ENCODE measurements around the gene AUTS2. TPM values are rescaled to one million over a fixed set of nuclear protein-coding genes. Genes with fewer than 3 reads are reported as not detected.

The AUTS2 gene
- total RNA-seq, 1 experiment from 2014 or later = not detected

- no peaks in the 10 kb centered on the region for H3K4me1 Mint-ChIP-seq (ENCODE audit: low read depth, unreplicated experiment)
- CTCF ChIA-PET = no interaction called here
- H3K27ac Mint-ChIP-seq (ENCODE audit: unreplicated experiment) = no peak overlapping the region
- intact Hi-C loops (cut with micrococcal nuclease; ENCODE audit: unreplicated experiment) = no loop called here
- DNase-seq = no peak
- peaks cover 2% of the 10 kb centered on the region for H3K9me3 Mint-ChIP-seq (ENCODE audit: low read depth, unreplicated experiment)
- H3K27me3 Mint-ChIP-seq (ENCODE audit: unreplicated experiment) = no peaks in the 10 kb centered on the region
- H3K4me3 Mint-ChIP-seq (ENCODE audit: low read depth, unreplicated experiment) = no peak overlapping the region
- H3K36me3 Mint-ChIP-seq (ENCODE audit: insufficient read depth, unreplicated experiment) = no peaks in the 10 kb centered on the region
- no TSS peak for BruUV-seq (replicated peaks)
- no peak for TF ChIP-seq CTCF (IDR thresholded peaks at IDR 0.05; ENCODE audit: unreplicated experiment)
Observed at GRCh38 chr7:69608878-69609277, 10.6 kb downstream of the AUTS2 start.

GRCh38 chr7:69609541-69610373 is 11.5 kb downstream of the AUTS2 start:
- no peaks in the 10 kb centered on the region for H3K27me3 Mint-ChIP-seq (ENCODE audit: unreplicated experiment)
- no peak overlapping the region for H3K4me3 Mint-ChIP-seq (ENCODE audit: low read depth, unreplicated experiment)
- no peaks in the 10 kb centered on the region for H3K4me1 Mint-ChIP-seq (ENCODE audit: low read depth, unreplicated experiment)
- CTCF ChIA-PET = no interaction called here
- intact Hi-C loops (cut with micrococcal nuclease; ENCODE audit: unreplicated experiment) = no loop called here
- DNase-seq = no peak
- no peaks in the 10 kb centered on the region for H3K36me3 Mint-ChIP-seq (ENCODE audit: insufficient read depth, unreplicated experiment)
- no peak for TF ChIP-seq CTCF (IDR thresholded peaks at IDR 0.05; ENCODE audit: unreplicated experiment)
- H3K9me3 Mint-ChIP-seq (ENCODE audit: low read depth, unreplicated experiment) = peaks cover 2% of the 10 kb centered on the region
- no peak overlapping the region for H3K27ac Mint-ChIP-seq (ENCODE audit: unreplicated experiment)
- no TSS peak for BruUV-seq (replicated peaks)

GRCh38 chr7:69610374-69611084 is 12.3 kb downstream of the AUTS2 start:
- peaks cover 2% of the 10 kb centered on the region for H3K9me3 Mint-ChIP-seq (ENCODE audit: low read depth, unreplicated experiment)
- no peak overlapping the region for H3K4me3 Mint-ChIP-seq (ENCODE audit: low read depth, unreplicated experiment)
- BruUV-seq (replicated peaks) = no TSS peak
- no peak overlapping the region for H3K27ac Mint-ChIP-seq (ENCODE audit: unreplicated experiment)
- no peak for TF ChIP-seq CTCF (IDR thresholded peaks at IDR 0.05; ENCODE audit: unreplicated experiment)
- intact Hi-C loops (cut with micrococcal nuclease; ENCODE audit: unreplicated experiment) = no loop called here
- DNase-seq = no peak
- H3K27me3 Mint-ChIP-seq (ENCODE audit: unreplicated experiment) = no peaks in the 10 kb centered on the region
- CTCF ChIA-PET = no interaction called here
- no peaks in the 10 kb centered on the region for H3K36me3 Mint-ChIP-seq (ENCODE audit: insufficient read depth, unreplicated experiment)
- no peaks in the 10 kb centered on the region for H3K4me1 Mint-ChIP-seq (ENCODE audit: low read depth, unreplicated experiment)

- H3K4me1 Mint-ChIP-seq (ENCODE audit: low read depth, unreplicated experiment) = no peaks in the 10 kb centered on the region
- intact Hi-C loops (cut with micrococcal nuclease; ENCODE audit: unreplicated experiment) = no loop called here
- H3K27ac Mint-ChIP-seq (ENCODE audit: unreplicated experiment) = no peak overlapping the region
- no peaks in the 10 kb centered on the region for H3K27me3 Mint-ChIP-seq (ENCODE audit: unreplicated experiment)
- no peaks in the 10 kb centered on the region for H3K9me3 Mint-ChIP-seq (ENCODE audit: low read depth, unreplicated experiment)
- no peak for DNase-seq
- H3K36me3 Mint-ChIP-seq (ENCODE audit: insufficient read depth, unreplicated experiment) = no peaks in the 10 kb centered on the region
- TF ChIP-seq CTCF (IDR thresholded peaks at IDR 0.05; ENCODE audit: unreplicated experiment) = no peak
- CTCF ChIA-PET = no interaction called here
- no peak overlapping the region for H3K4me3 Mint-ChIP-seq (ENCODE audit: low read depth, unreplicated experiment)
- BruUV-seq (replicated peaks) = no TSS peak
Observed at GRCh38 chr7:69612981-69613380, 14.7 kb downstream of the AUTS2 start.
